PC-3 (cell line): ENCODE results near the gene ZCCHC7. TPM values are rescaled to one million over a fixed set of nuclear protein-coding genes. Genes with fewer than 3 reads are reported as not detected.
"Not testable (repeated sequence)": the region's sequence is repeated elsewhere in the genome, so short reads cannot be mapped to it uniquely, and the experiment has no call there.

Experiments used
- ATAC-seq: fragments of 200-7000 bp; cut with Tn5 transposase; 2 replicates; pipeline ENCODE4 v1.9.1; 2020; ENCODE audit warnings: mild to moderate bottlenecking, moderate library complexity
- BruUV-seq: library from RNA; stranded (reverse); fragments of 400-500 nt; replicated peaks from 2 replicates; lab custom pipeline; 2021; lab: Mats Ljungman, UMichigan
- CTCF ChIA-PET: fragments of 300-600 bp; sonication (Branson Sonifier 250); formaldehyde crosslinking; loops from one replicate; lab custom pipeline; 2022; ENCODE audit warnings: antibody characterized with exemption; lab: Charles Lee
- POLR2A ChIA-PET: fragments of 300-600 bp; sonication (Branson Sonifier 250); formaldehyde crosslinking; loops from one replicate; lab custom pipeline; 2022; ENCODE audit warnings: antibody characterized with exemption; ENCODE audit not compliant: unreplicated experiment; lab: Charles Lee
- DNase-seq: peaks from one replicate; pipeline ENCODE4 v3.0.0-alpha.2; 2015
- H2AFZ ChIP-seq: fragments of 300-600 bp; sonication (generic); 2 replicates; pipeline ENCODE4 v1.6.0; 2016; ENCODE audit warnings: antibody characterized with exemption, low read length
- H3F3A ChIP-seq: fragments of 300-600 bp; sonication (generic); one replicate; pipeline ENCODE4 v1.6.0; 2017; ENCODE audit warnings: antibody characterized with exemption, low read length, control low read depth, mild to moderate bottlenecking; ENCODE audit not compliant: unreplicated experiment
- H3K27ac ChIP-seq: fragments of 300-600 bp; sonication (generic); 2 replicates; pipeline ENCODE4 v1.5.1; 2016; ENCODE audit warnings: mild to moderate bottlenecking, low read length
- H3K27me3 ChIP-seq: fragments of 300-600 bp; sonication (generic); 2 replicates; pipeline ENCODE4 v1.6.1; 2016; ENCODE audit warnings: low read length, mixed read lengths
- H3K36me3 ChIP-seq: fragments of 300-600 bp; sonication (generic); 2 replicates; pipeline ENCODE4 v1.6.1; 2016; ENCODE audit warnings: low read depth, mixed run types, low read length, mixed read lengths
- H3K4me1 ChIP-seq: fragments of 300-600 bp; sonication (generic); 2 replicates; pipeline ENCODE4 v1.5.1; 2016; ENCODE audit warnings: low read length; ENCODE audit not compliant: insufficient read depth
- H3K4me2 ChIP-seq: fragments of 300-600 bp; sonication (generic); 2 replicates; pipeline ENCODE4 v1.6.0; 2016; ENCODE audit warnings: low read length
- H3K4me3 ChIP-seq: fragments of 300-600 bp; sonication (generic); 2 replicates; pipeline ENCODE4 v1.5.1; 2016; ENCODE audit warnings: mild to moderate bottlenecking, low read length, mixed read lengths
- H3K79me2 ChIP-seq: fragments of 300-600 bp; sonication (generic); 2 replicates; pipeline ENCODE4 v1.6.1; 2017; ENCODE audit warnings: low read length, mixed read lengths
- H3K9ac ChIP-seq: fragments of 300-600 bp; sonication (generic); 2 replicates; pipeline ENCODE4 v1.6.0; 2016; ENCODE audit warnings: mild to moderate bottlenecking, low read length
- H3K9me2 ChIP-seq: fragments of 300-600 bp; sonication (generic); replicated peaks from 2 replicates; pipeline ENCODE4 v1.6.1; 2016; ENCODE audit warnings: mixed run types, low read length, mixed read lengths
- H3K9me3 ChIP-seq: fragments of 300-600 bp; sonication (generic); 2 replicates; pipeline ENCODE4 v1.6.1; 2016; ENCODE audit warnings: low read length, mixed read lengths
- H4K20me1 ChIP-seq: fragments of 300-600 bp; sonication (generic); 2 replicates; pipeline ENCODE4 v1.6.1; 2016; ENCODE audit warnings: low read length, mixed read lengths
- EZH2 ChIP-seq: fragments of 300-600 bp; sonication (generic); IDR thresholded peaks from one replicate; pipeline ENCODE4 v1.6.1; 2017; ENCODE audit warnings: antibody characterized with exemption, mild to moderate bottlenecking, low read length; ENCODE audit not compliant: unreplicated experiment
- EZH2phosphoT487 ChIP-seq: fragments of 300-600 bp; sonication (generic); IDR thresholded peaks from 2 replicates; pipeline ENCODE4 v1.6.1; 2018; ENCODE audit warnings: mild to moderate bottlenecking, antibody characterized with exemption, low read length, borderline replicate concordance
- intact Hi-C: fragments of 100-400 bp; cut with micrococcal nuclease; formaldehyde crosslinking; loops from 2 replicates; pipeline ENCODE4 v1.9.0; 2023
- total RNA-seq: library from RNA; depleted of rRNA; stranded (reverse); fragments of >200 nt; gene quantifications from 2 replicates; pipeline ENCODE4 v1.2.3, GENCODE V29; 2014
- TF ChIP-seq, protein P1 (sequence below): fragments of 300-600 bp; sonication (generic); conservative IDR thresholded peaks from 2 replicates; pipeline ENCODE4 v1.5.1; 2017; ENCODE audit warnings: antibody characterized with exemption, low read depth, mild to moderate bottlenecking, low read length

The ZCCHC7 gene
- total RNA-seq, 1 experiment from 2014 or later: 6.5 TPM

- no peaks in the 10 kb centered on the region for H3K79me2 ChIP-seq
- TF ChIP-seq, protein P1, sequence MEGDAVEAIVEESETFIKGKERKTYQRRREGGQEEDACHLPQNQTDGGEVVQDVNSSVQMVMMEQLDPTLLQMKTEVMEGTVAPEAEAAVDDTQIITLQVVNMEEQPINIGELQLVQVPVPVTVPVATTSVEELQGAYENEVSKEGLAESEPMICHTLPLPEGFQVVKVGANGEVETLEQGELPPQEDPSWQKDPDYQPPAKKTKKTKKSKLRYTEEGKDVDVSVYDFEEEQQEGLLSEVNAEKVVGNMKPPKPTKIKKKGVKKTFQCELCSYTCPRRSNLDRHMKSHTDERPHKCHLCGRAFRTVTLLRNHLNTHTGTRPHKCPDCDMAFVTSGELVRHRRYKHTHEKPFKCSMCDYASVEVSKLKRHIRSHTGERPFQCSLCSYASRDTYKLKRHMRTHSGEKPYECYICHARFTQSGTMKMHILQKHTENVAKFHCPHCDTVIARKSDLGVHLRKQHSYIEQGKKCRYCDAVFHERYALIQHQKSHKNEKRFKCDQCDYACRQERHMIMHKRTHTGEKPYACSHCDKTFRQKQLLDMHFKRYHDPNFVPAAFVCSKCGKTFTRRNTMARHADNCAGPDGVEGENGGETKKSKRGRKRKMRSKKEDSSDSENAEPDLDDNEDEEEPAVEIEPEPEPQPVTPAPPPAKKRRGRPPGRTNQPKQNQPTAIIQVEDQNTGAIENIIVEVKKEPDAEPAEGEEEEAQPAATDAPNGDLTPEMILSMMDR: no peak
- no peak for TF ChIP-seq EZH2
- no peak for TF ChIP-seq EZH2phosphoT487
- POLR2A ChIA-PET: no interaction called here
- H3K4me3 ChIP-seq: no peak overlapping the region
- no peaks in the 10 kb centered on the region for H3F3A ChIP-seq
- CTCF ChIA-PET: no interaction called here
- no peak overlapping the region for H3K9ac ChIP-seq
- intact Hi-C loops: no loop called here
- no peak overlapping the region for H3K27ac ChIP-seq
- DNase-seq (peak; percentile 36), ATAC-seq (no peak)
- H3K4me2 ChIP-seq: no peak overlapping the region
- H2AFZ ChIP-seq: no peak overlapping the region
- no peaks in the 10 kb centered on the region for H4K20me1 ChIP-seq
- no peaks in the 10 kb centered on the region for H3K27me3 ChIP-seq
- no peaks in the 10 kb centered on the region for H3K9me3 ChIP-seq
- H3K4me1 ChIP-seq: peaks cover 9% of the 10 kb centered on the region
- no TSS peak for BruUV-seq
- H3K36me3 ChIP-seq: no peaks in the 10 kb centered on the region; the same call in none of the 2 replicates
- no peaks in the 10 kb centered on the region for H3K9me2 ChIP-seq
These were observed 36.5 kb downstream of the ZCCHC7 start for GRCh38 chr9:37156781-37157356.

- no peaks in the 10 kb centered on the region for H3K9me3 ChIP-seq
- ATAC-seq (no peak), DNase-seq (no peak)
- peaks cover 9% of the 10 kb centered on the region for H3K4me1 ChIP-seq
- H3K79me2 ChIP-seq: no peaks in the 10 kb centered on the region
- H4K20me1 ChIP-seq: no peaks in the 10 kb centered on the region
- TF ChIP-seq EZH2phosphoT487 (no peak), EZH2 (no peak)
- TF ChIP-seq, protein P1: no peak
- no peaks in the 10 kb centered on the region for H3K9me2 ChIP-seq
- CTCF ChIA-PET: no interaction called here
- POLR2A ChIA-PET: no interaction called here
- no peaks in the 10 kb centered on the region for H3F3A ChIP-seq
- H3K27ac ChIP-seq: no peak overlapping the region
- H2AFZ ChIP-seq: no peak overlapping the region
- intact Hi-C loops: no loop called here
- no peaks in the 10 kb centered on the region for H3K27me3 ChIP-seq
- no peak overlapping the region for H3K4me3 ChIP-seq
- no TSS peak for BruUV-seq
- no peak overlapping the region for H3K4me2 ChIP-seq
- H3K9ac ChIP-seq: no peak overlapping the region
- H3K36me3 ChIP-seq: no peaks in the 10 kb centered on the region; the same call in none of the 2 replicates
These were observed 37.5 kb downstream of the ZCCHC7 start for GRCh38 chr9:37157726-37158377.

GRCh38 chr9:37163299-37163698 lies 42.9 kb downstream of the ZCCHC7 start:
- Histone ChIP-seq H3K79me2 (no peaks in the 10 kb centered on the region), H3K9ac (no peak overlapping the region), H2AFZ (no peak overlapping the region), H3K36me3 (no peaks in the 10 kb centered on the region; the same call in 1 of the 2 replicates), H3K9me3 (no peaks in the 10 kb centered on the region), H3K27me3 (no peaks in the 10 kb centered on the region), H3K27ac (no peak overlapping the region), H3K4me3 (no peak overlapping the region), H4K20me1 (no peaks in the 10 kb centered on the region), H3K9me2 (no peaks in the 10 kb centered on the region), H3K4me2 (no peak overlapping the region), H3K4me1 (no peaks in the 10 kb centered on the region), H3F3A (no peaks in the 10 kb centered on the region)
- ChIA-PET CTCF (no interaction called here), POLR2A (no interaction called here)
- no peak for DNase-seq
- TF ChIP-seq EZH2phosphoT487 (no peak), EZH2 (no peak)
- TF ChIP-seq, protein P1: no peak
- ATAC-seq: no peak
- no TSS peak for BruUV-seq
- intact Hi-C loops: no loop called here

DNA sequence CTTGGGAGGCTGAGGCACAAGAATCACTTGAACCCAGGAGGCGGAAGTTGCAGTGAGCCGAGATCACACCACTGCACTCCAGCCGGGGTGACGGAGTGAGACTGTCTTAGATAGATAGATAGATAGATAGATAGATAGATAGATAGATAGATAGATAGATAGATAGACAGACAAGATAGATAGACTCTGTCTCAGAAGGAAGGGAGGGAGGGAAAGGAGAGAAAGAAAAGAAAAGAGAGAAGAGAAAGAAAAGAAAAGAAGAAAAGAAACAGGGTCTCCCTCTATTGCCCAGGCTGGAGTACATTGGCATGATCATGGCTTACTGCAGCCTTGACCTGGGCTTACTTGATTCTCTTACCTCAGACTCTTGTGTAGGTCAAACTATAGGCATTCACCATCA lies 44.0 kb downstream of the ZCCHC7 start:
- POLR2A ChIA-PET, BruUV-seq, H3K9me3 ChIP-seq, H3K27ac ChIP-seq, H3F3A ChIP-seq, intact Hi-C loops, H3K79me2 ChIP-seq, H4K20me1 ChIP-seq, CTCF ChIA-PET, H3K9me2 ChIP-seq, H2AFZ ChIP-seq, H3K27me3 ChIP-seq, ATAC-seq, H3K36me3 ChIP-seq, H3K4me1 ChIP-seq, DNase-seq, H3K4me3 ChIP-seq, H3K9ac ChIP-seq, H3K4me2 ChIP-seq: not testable (repeated sequence)
